HG03039 (cell line): ENCODE data around the gene MRRF.
"Not testable (repeated sequence)": the region's sequence is repeated elsewhere in the genome, so short reads cannot be mapped to it uniquely, and the experiment has no call there.

Source experiments
- ATAC-seq: cut with Tn5 transposase; IDR thresholded peaks from one replicate; pipeline ENCODE4 v1.9.1; 2021; ENCODE audit warnings: mild to moderate bottlenecking, moderate library complexity; ENCODE audit not compliant: unreplicated experiment

The MRRF gene

DNA sequence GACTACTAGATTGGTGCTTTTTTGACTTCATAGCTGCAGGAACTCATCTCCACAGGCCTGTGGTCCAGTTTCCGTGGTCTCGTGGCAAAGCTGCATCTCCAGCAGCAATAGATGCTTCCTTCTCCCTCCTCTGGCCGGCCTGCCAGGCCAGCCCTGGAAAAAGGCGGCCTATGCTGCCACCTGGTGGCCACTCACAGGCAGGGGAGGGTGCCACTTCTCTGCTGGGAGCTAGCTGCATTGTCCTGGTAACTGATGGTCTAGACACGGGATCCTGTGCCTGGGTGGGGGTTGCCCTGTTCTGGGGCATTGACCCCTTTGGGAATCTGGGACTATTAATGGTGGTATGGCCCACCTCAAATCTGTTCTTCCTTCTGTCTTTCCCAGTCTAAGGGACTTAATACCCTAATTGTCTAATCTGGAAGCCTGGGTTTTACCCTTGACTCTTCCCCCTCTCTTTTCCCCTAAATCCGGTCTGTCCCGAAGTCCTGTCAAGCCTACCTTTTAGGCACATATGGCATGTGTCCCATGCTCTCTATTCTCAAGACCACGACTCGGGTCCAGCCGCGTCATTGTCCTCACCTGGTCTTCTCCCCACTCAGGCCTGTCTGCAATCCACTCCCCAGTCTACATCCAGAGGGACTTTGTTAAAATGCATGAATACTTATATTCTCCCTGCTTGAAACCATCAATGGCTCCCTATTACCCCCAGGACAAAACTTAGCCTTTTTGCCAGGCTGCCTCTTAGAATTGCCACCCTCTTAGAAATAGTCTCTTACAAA lies 86.1 kb downstream of the MRRF start:
- ATAC-seq = peak; percentile 70

DNA sequence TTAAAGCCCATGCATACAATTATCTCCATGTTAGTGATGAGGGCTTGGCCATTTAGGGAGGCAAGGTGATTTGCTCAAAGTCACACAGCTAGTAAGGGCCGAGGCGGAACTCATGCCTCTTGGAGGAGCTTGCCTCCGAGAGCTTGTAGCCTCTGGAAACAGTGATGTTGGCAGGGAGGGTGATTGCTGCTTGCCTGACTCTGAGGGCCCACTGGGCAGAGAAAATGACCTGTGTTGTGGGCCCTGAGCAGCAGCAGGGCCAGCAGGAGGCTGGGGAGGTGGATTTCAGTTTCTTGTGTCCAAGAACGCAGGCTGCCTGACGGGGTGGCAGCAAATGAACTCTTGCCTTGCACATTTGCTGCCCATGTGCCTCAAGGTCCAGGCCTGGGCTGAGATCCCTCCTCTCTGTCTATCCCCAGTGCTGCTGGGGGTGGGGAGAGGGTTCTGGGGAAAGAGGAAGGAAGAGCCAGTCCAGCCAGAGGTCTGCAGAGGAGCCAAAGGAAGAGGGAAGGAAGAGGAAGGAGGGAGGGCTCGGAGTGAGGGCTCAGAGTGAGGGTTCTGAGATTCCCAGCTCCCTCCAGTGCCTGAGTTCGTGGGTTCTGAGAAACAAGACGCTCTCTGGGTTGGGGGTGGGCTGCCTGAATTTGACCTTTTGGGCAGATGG lies 90.0 kb downstream of the MRRF start:
- ATAC-seq = no peak

DNA sequence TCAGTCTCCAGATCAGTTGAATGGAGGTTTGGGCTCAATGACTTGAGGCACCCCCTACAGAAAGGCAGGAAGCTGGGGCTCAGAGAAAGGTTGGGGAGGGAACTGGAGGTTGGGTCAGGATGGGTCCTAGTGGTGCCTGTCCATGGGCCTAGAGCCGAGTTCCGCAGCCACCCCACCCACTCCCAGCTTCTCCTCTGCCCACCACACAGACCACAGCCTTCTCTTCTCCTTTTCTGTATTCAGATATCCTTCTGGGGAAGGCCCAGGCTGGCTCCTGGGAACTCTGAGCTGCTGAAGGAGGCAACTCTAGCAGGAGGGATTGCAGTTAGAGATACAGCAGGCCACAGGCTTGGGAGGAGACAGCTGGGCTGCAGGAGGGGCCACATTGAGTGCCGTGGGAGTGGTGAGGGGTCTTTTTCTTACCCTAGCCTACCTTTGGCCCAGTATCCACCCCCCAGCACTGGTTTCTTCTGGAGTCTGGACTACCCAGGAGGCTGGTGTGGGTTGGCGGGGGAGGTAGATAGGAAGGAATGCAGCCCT lies 90.7 kb downstream of the MRRF start:
- ATAC-seq = no peak

- no peak for ATAC-seq
Measured at GRCh38 chr9:122356627-122357026, 91.9 kb downstream of the MRRF start.

DNA sequence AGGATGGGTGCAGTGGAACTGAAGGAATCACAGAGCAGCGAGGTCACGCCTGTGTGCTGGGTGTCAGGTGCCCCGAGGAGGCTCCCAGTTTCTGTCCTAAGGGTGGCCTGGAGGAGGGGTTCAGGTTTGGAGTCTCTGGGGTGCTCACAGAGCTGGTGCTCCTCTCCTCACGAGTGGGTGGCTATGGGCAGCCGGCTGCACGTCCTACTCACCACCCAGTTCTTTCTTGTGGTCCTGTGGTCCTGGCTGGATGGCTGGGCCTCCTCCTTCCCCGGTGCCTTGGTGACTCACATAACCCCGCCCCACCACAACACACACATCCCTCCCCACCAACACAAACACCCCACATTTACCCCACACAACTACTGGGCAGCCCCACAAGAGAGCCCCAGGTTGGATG lies 96.2 kb downstream of the MRRF start:
- ATAC-seq = no peak

DNA sequence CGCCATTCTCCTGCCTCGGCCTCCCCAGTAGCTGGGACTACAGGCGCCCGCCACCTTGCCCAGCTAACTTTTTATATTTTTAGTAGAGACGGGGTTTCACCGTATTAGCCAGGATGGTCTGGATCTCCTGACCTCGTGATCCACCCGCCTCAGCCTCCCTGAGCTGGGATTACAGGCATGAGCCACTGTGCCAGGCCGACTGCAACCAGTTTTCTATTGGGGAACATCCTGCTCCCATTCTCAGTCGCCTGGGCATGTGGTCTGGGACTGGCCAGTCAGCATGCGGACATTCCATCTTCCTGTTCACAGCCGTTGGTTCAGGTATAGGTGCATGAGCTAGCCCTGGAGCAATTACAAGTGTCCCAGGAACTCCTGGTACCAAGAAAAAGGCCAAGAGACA lies 98.4 kb downstream of the MRRF start:
- ATAC-seq = not testable (repeated sequence)

DNA sequence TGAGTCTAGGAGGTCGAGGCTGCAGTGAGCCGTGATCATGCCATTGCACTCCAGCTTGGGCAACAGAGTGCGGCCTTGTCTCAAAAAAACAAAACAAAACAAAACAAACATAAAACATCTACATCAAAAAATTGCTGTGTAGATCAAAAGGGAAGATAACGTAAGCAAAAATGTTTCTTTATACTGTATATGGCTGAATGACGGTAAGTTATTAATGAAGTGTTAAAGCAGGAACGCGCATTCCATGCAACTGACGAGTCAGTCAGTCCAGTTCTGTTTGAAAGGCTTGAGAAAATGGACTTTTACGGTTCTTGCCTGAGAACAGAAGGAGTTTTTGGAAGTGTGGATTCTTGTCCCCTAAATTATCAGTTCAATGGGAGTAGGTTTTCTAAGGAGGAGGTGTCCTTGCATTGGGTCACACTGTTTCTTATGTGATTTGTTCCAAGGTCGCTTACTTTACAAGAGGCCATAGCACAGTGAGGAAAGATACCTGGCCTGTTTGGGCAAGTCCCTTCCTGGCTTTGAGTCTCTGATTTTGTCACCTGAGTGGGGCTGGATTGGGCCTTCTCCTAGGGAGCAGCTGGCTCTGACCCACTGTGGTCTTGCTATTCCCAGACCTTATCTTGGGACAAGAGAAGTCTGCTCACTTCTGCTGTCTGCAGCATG lies 99.6 kb downstream of the MRRF start:
- ATAC-seq = no peak

DNA sequence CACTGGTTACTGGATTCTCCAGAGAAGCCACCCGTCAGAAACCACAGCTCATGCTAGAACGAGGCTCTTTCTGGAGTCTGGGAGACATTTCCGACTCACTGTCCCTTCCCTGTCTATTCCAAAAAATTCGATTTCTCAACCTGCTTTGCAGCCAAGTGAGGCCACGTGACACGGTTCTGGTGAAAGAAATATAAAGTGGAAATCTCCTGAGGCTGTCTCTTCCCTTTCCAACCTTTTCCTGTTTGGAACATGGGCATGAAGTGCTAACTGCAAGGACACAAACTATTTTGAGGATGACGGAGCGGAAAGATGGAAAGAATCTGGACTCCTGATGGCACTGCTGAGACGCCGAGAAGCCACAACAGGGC lies 100.1 kb downstream of the MRRF start:
- no peak for ATAC-seq

DNA sequence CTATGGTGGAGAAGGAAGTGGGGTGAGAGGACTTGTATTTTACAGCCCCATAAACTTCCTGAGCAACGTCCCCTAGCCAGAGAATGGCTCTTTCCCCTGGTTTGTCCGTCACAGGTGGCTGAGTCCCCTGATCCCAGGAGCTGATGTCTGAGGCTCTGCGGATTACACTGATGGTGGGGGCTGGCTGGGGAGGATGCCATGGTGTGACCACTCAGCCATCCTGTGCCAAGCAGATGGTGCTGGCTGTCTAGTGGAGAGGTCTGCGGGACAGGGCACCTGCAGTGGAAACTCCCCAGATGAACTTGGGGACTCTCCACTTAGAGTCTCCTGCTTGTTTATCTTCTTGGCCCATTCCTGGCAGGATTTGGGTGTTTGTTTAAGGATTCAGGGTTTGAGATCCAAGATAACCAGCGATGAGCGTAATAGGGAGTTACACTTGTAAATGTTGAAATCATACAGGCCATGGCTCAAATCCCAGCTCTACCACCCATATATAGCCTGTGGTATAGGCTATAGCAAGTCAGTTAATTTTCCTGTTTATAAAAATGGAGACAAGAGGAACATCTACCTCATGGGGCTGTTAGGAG lies 101.5 kb downstream of the MRRF start:
- no peak for ATAC-seq

DNA sequence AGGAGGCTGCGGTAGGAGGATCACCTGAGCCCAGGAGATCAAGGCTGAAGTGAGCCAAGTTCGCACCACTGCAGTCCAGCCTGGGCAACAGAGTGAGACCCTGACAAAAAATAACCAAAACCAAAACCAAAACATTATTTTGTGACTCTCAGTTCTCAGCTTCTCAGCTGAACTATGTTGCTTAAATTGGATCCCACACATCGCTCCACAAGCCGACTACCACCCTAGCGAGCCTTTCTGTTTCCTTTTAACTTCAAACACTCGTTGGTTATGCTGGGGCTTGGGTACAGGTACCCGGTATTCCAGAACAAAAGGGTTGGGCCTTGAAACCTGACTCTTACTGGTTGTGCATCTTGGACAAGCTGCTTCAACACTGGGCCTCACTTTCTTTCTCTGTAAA lies 102.4 kb downstream of the MRRF start:
- no peak for ATAC-seq

GRCh38 chr9:122367774-122368460 lies 103.2 kb downstream of the MRRF start:
- ATAC-seq = no peak

- no peak for ATAC-seq
Measured at GRCh38 chr9:122368642-122369041, 104.0 kb downstream of the MRRF start.

DNA sequence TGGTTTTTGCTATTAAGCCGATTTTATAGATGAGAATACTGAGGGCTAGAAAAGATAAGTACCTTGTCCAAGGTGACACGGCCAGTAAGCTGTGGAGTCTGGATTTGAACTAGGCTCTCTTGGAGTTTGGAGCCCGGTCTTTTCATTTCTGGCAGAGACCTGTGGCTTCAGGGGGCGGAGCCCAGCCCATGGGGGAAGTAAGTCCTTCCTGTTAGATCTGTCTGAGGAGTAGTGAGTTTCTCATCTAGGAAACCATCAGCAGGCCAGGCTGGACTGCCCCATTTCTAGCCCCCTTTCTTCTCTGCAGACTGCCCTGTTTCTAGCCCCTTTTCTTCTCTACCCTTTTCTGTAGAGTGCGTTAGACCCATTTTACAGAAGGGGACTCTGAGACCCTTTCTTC lies 105.6 kb downstream of the MRRF start:
- ATAC-seq = no peak

DNA sequence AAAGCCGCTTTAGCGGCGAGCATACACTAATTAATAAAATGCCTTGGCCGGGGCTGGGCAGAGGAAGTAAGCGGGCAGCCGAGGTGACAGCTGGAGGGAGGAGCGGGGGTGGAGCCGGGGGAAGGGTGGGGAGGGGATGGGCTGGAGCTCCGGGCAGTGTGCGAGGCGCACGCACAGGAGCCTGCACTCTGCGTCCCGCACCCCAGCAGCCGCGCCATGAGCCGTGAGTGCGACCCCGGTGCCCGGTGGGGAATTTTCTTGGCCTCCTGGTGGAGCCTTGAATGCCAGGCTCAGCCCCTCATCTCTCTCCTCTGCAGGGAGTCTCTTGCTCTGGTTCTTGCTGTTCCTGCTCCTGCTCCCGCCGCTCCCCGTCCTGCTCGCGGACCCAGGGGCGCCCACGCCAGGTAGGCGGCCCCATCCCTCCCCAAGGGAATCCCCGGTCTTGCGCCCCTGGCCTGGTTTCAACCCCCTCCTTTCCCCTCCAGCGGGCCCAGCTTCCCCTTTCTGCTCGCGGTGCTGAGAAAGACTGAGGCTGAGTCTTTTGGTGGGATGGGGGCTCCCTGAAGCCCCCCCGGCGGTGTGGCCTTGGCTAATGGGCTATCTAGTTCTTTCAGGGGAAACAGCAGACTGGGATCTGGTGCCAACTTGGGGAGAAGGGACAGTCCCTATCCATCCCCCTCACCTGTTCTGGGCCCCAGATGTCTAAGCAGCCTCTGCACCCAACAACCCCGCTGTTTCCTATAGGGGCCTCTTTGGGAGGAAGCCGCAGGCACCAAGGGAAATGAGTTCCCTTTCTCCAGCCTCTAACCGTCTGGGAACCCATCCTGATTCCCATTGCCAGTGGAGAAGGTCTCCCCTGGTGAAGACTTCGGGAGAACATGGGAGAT lies 106.4 kb downstream of the MRRF start, which contains the start of gene PTGS1:
Gene PTGS1, plus strand, starts transcription at position 156 of the 887 bp plus-strand sequence. Its CDS starts 61 bp downstream, at position 217.
- no peak for ATAC-seq

GRCh38 chr9:122371846-122372245 lies 107.2 kb downstream of the MRRF start:
- ATAC-seq = no peak

- ATAC-seq = no peak
Measured at GRCh38 chr9:122372856-122373845, 108.5 kb downstream of the MRRF start.

- ATAC-seq = no peak
Measured at GRCh38 chr9:122374885-122375420, 110.3 kb downstream of the MRRF start.

GRCh38 chr9:122376796-122377195 lies 112.1 kb downstream of the MRRF start:
- ATAC-seq = no peak
